Islet precursor cell (in vitro differentiated cells): ENCODE results near the gene NEK1.

Experiments used
- DNase-seq: peaks from one replicate; pipeline ENCODE4 v3.0.0-alpha.2; 2018

The NEK1 gene

GRCh38 chr4:169416997-169417396, 195.4 kb downstream of the NEK1 start:
- no peak for DNase-seq

GRCh38 chr4:169416461-169416860, 195.9 kb downstream of the NEK1 start:
- DNase-seq = no peak

- DNase-seq = no peak
Observed at GRCh38 chr4:169414913-169415312, 197.5 kb downstream of the NEK1 start.

GRCh38 chr4:169412046-169412445, 200.3 kb downstream of the NEK1 start:
- DNase-seq = no peak

GRCh38 chr4:169410839-169411770, 201.3 kb downstream of the NEK1 start:
- DNase-seq = peak; percentile 85

- no peak for DNase-seq
Observed at GRCh38 chr4:169407217-169407845, 205.1 kb downstream of the NEK1 start.

- DNase-seq = no peak
Observed at GRCh38 chr4:169404960-169405359, 207.4 kb downstream of the NEK1 start.

- DNase-seq = no peak
Observed at GRCh38 chr4:169400832-169401231, 211.6 kb downstream of the NEK1 start.

- DNase-seq = no peak
Observed at GRCh38 chr4:169399976-169400767, 212.2 kb downstream of the NEK1 start.

- no peak for DNase-seq
Observed at GRCh38 chr4:169398316-169398715, 214.1 kb downstream of the NEK1 start.

GRCh38 chr4:169397762-169398161, 214.6 kb downstream of the NEK1 start:
- DNase-seq = no peak

- DNase-seq = no peak
Observed at GRCh38 chr4:169385376-169385775, 227.0 kb downstream of the NEK1 start.

- DNase-seq = no peak
Observed at GRCh38 chr4:169384779-169385178, 227.6 kb downstream of the NEK1 start.

GRCh38 chr4:169383724-169384123, 228.7 kb downstream of the NEK1 start:
- no peak for DNase-seq

GRCh38 chr4:169379688-169380087, 232.7 kb downstream of the NEK1 start:
- DNase-seq = no peak

GRCh38 chr4:169377367-169377766, 235.0 kb downstream of the NEK1 start:
- DNase-seq = no peak

GRCh38 chr4:169376421-169376820, 236.0 kb downstream of the NEK1 start:
- DNase-seq = no peak

GRCh38 chr4:169372791-169373190, 239.6 kb downstream of the NEK1 start:
- DNase-seq = no peak

- no peak for DNase-seq
Observed at GRCh38 chr4:169369634-169370033, 242.7 kb downstream of the NEK1 start.

- no peak for DNase-seq
Observed at GRCh38 chr4:169367826-169368225, 244.6 kb downstream of the NEK1 start.

- no peak for DNase-seq
Observed at GRCh38 chr4:169366821-169367220, 245.6 kb downstream of the NEK1 start.

- no peak for DNase-seq
Observed at GRCh38 chr4:169362607-169363006, 249.8 kb downstream of the NEK1 start.

- no peak for DNase-seq
Observed at GRCh38 chr4:169361756-169362155, 250.6 kb downstream of the NEK1 start.
